Osteoblast (primary cell): ENCODE data around the gene RASAL3. TPM values are rescaled to one million over a fixed set of nuclear protein-coding genes. Genes with fewer than 3 reads are reported as not detected.

Experiments
- DNase-seq: peaks from one replicate; pipeline ENCODE4 v3.0.0; 2011; ENCODE audit warnings: low spot score, mixed read lengths; ENCODE audit not compliant: insufficient read length; ENCODE audit errors: missing footprints
- H2AFZ ChIP-seq: 2 replicates; pipeline ENCODE4 v1.6.0; 2011; ENCODE audit warnings: mild to moderate bottlenecking, low read length
- H3K27ac ChIP-seq: 2 replicates; pipeline ENCODE4 v1.5.1; 2011; ENCODE audit warnings: mild to moderate bottlenecking, low read depth, low read length, moderate library complexity
- H3K27me3 ChIP-seq: 2 replicates; pipeline ENCODE4 v1.6.0; 2012; ENCODE audit warnings: mild to moderate bottlenecking, control low read depth, inconsistent platforms, low read length, moderate library complexity; ENCODE audit not compliant: insufficient read depth
- H3K36me3 ChIP-seq: 2 replicates; pipeline ENCODE4 v1.5.1; 2011; ENCODE audit warnings: mild to moderate bottlenecking, low read length, control low read depth, moderate library complexity; ENCODE audit not compliant: insufficient read depth
- H3K4me1 ChIP-seq: 2 replicates; pipeline ENCODE4 v1.5.1; 2011; ENCODE audit warnings: mild to moderate bottlenecking, low read length, control low read depth, moderate library complexity; ENCODE audit not compliant: insufficient read depth
- H3K4me2 ChIP-seq: 2 replicates; pipeline ENCODE4 v1.6.0; 2011; ENCODE audit warnings: mild to moderate bottlenecking, low read length; ENCODE audit not compliant: insufficient read depth
- H3K4me3 ChIP-seq: fragments of 200-600 bp; sonication (generic); 3 replicates; pipeline ENCODE4 v1.5.1; 2012; ENCODE audit warnings: mild to moderate bottlenecking, low read length, inconsistent platforms; ENCODE audit not compliant: insufficient read depth
- H3K79me2 ChIP-seq: 2 replicates; pipeline ENCODE4 v1.6.0; 2012; ENCODE audit warnings: mild to moderate bottlenecking, low read length, control low read depth, inconsistent platforms; ENCODE audit not compliant: insufficient read depth
- H3K9me3 ChIP-seq: 2 replicates; pipeline ENCODE4 v1.5.1; 2011; ENCODE audit warnings: low read depth, low read length, control low read depth
- H4K20me1 ChIP-seq: 2 replicates; pipeline ENCODE4 v1.6.0; 2012; ENCODE audit warnings: mild to moderate bottlenecking, low read length, control low read depth; ENCODE audit not compliant: insufficient read depth
- CTCF ChIP-seq: IDR thresholded peaks from 2 replicates; pipeline ENCODE4 v1.5.1; 2011; ENCODE audit warnings: mild to moderate bottlenecking, low read depth, low read length, moderate library complexity; ENCODE audit errors: extremely low read depth
- total RNA-seq: library from RNA; depleted of rRNA; stranded (reverse); fragments of >200 nt; gene quantifications from 2 replicates; pipeline ENCODE4 v1.2.3, GENCODE V29; 2012

The RASAL3 gene
- total RNA-seq, 1 donor: under 0.01 TPM

- H3K27ac ChIP-seq: no peak overlapping the region
- H3K27me3 ChIP-seq: peaks cover 41% of the 10 kb centered on the region
- peak; percentile 82 for DNase-seq
- H4K20me1 ChIP-seq: no peaks in the 10 kb centered on the region
- no peak overlapping the region for H3K4me2 ChIP-seq
- no peak overlapping the region for H3K4me3 ChIP-seq
- H2AFZ ChIP-seq: no peak overlapping the region
- peaks cover 2% of the 10 kb centered on the region for H3K4me1 ChIP-seq
- H3K79me2 ChIP-seq: no peaks in the 10 kb centered on the region
- no peaks in the 10 kb centered on the region for H3K36me3 ChIP-seq
- H3K9me3 ChIP-seq: no peaks in the 10 kb centered on the region
- no peak for TF ChIP-seq CTCF
Measured at GRCh38 chr19:15457701-15458484, 6.5 kb downstream of the RASAL3 start.

- no peak overlapping the region for H3K4me2 ChIP-seq
- peak; percentile 90 for DNase-seq
- H3K9me3 ChIP-seq: no peaks in the 10 kb centered on the region
- H3K4me1 ChIP-seq: peaks cover 6% of the 10 kb centered on the region
- H3K27ac ChIP-seq: no peak overlapping the region
- H3K36me3 ChIP-seq: no peaks in the 10 kb centered on the region
- peaks cover 41% of the 10 kb centered on the region for H3K27me3 ChIP-seq
- H4K20me1 ChIP-seq: no peaks in the 10 kb centered on the region
- no peak for TF ChIP-seq CTCF
- no peak overlapping the region for H2AFZ ChIP-seq
- H3K4me3 ChIP-seq: no peak overlapping the region
- no peaks in the 10 kb centered on the region for H3K79me2 ChIP-seq
Measured at GRCh38 chr19:15456871-15457700, 7.3 kb downstream of the RASAL3 start.

DNA sequence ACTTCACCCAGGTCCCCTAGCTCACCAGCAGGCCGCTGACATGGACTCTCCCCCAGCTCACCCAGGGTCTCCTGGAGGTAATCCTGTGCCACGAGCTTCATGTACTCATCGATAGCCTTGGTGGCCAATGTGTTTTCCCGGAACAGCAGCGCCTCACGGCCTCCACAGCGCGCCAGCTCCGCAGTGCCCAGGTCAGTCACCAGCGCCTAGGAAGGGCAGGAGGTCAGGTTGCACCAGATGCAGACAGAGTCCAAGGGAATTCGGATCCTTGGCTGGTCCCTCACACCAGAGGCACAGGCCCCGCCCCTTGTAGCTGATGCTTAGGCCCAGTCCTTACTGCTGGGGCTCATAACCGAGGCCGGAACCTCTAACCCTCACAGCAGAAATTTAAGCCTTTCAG, 7.9 kb downstream of the RASAL3 start:
- Histone ChIP-seq H3K9me3 (no peaks in the 10 kb centered on the region), H3K4me1 (peaks cover 6% of the 10 kb centered on the region), H3K4me3 (no peak overlapping the region), H3K79me2 (no peaks in the 10 kb centered on the region), H2AFZ (no peak overlapping the region), H3K4me2 (no peak overlapping the region), H3K27me3 (peaks cover 37% of the 10 kb centered on the region), H4K20me1 (no peaks in the 10 kb centered on the region), H3K36me3 (no peaks in the 10 kb centered on the region), H3K27ac (no peak overlapping the region)
- DNase-seq: peak; percentile 89
- no peak for TF ChIP-seq CTCF

DNA sequence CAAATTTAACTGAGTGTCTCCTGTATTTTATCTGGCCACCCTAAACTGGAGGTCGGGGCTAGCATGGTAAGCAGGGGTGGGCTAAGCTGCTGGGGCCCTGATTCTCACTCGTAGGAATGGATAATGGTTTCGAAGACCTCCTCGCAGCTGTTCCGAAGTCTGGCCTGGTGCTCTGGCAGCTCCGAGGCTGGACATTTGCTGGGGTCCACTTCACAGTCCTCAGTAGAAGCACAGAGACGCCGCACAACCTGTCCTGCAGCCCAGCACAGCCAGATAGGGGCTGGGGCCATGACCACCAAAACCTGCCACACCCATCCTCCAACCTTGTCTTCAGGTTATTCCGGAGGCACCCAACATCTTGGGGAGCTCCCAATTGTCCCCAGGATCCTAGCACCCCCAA, 8.3 kb downstream of the RASAL3 start:
- H3K79me2 ChIP-seq: no peaks in the 10 kb centered on the region
- peak; percentile 76 for DNase-seq
- no peak overlapping the region for H3K4me2 ChIP-seq
- no peak for TF ChIP-seq CTCF
- H3K36me3 ChIP-seq: no peaks in the 10 kb centered on the region
- H2AFZ ChIP-seq: no peak overlapping the region
- H3K4me3 ChIP-seq: no peak overlapping the region
- peaks cover 6% of the 10 kb centered on the region for H3K4me1 ChIP-seq
- peaks cover 36% of the 10 kb centered on the region for H3K27me3 ChIP-seq
- no peak overlapping the region for H3K27ac ChIP-seq
- no peaks in the 10 kb centered on the region for H4K20me1 ChIP-seq
- no peaks in the 10 kb centered on the region for H3K9me3 ChIP-seq
